A549 (cell line): ENCODE data around the gene RAD23B. TPM values are rescaled to one million over a fixed set of nuclear protein-coding genes. Genes with fewer than 3 reads are reported as not detected.
A peak's percentile ranks its signal among the peaks of the same experiment; 100 is the strongest.

Source experiments
- ATAC-seq, 2 experiments: fragments of 200-7000 bp in 1 of 2; fragments of >200 bp in 1 of 2; cut with Nextera tagmentation in 1 of 2; cut with Tn5 transposase in 1 of 2; 3 replicates each; pipeline versions ENCODE4 v1.8.0 to v1.9.1; 2018 to 2020; ENCODE audit warnings: mild to moderate bottlenecking in 1 of 2, moderate library complexity in 1 of 2
- CTCF ChIA-PET: fragments of 300-600 bp; sonication (Branson Sonifier 250); formaldehyde crosslinking; extraction: SDS; loops from one replicate; lab custom pipeline; 2021; ENCODE audit warnings: antibody characterized with exemption, inconsistent platforms; lab: Yijun Ruan, JAX
- POLR2A ChIA-PET: fragments of 350-600 bp; formaldehyde crosslinking; extraction: SDS; loops from one replicate; lab custom pipeline; 2021; ENCODE audit warnings: antibody characterized with exemption, inconsistent platforms; lab: Yijun Ruan, JAX
- DNase-seq, 2 experiments: peaks; one replicate each; pipeline versions ENCODE4 v3.0.0 to v3.0.0-alpha.2; 2011 to 2016; ENCODE audit warnings: low read depth in 1 of 2, low spot score in 1 of 2
- FAIRE-seq: peaks from 2 replicates; lab custom pipeline; 2011; peaks lifted over from hg19 to GRCh38; lab: Jason Lieb, UNC
- H3K27ac ChIP-seq, 2 experiments: fragments of >200 bp; sonication (Bioruptor Twin); formaldehyde crosslinking; 3 replicates each; pipeline ENCODE4 v1.5.1; 2016 to 2017
- H3K4me1 ChIP-seq: fragments of >200 bp; sonication (Bioruptor Twin); formaldehyde crosslinking; 3 replicates; pipeline ENCODE4 v1.6.1; 2016
- H3K4me2 ChIP-seq: fragments of >200 bp; sonication (Bioruptor Twin); formaldehyde crosslinking; 3 replicates; pipeline ENCODE4 v1.6.1; 2016
- H3K4me3 ChIP-seq: fragments of >200 bp; sonication (Bioruptor Twin); formaldehyde crosslinking; 3 replicates; pipeline ENCODE4 v1.5.1; 2016
- H3K9me3 ChIP-seq: fragments of >200 bp; sonication (Bioruptor Twin); formaldehyde crosslinking; 3 replicates; pipeline ENCODE4 v1.6.1; 2016
- ATOH8 ChIP-seq: fragments of 250-450 bp; sonication (Bioruptor Pico); IDR thresholded peaks from 2 replicates; pipeline ENCODE4 v1.5.0; 2020; ENCODE audit warnings: low read depth, mild to moderate bottlenecking, moderate library complexity
- BCL3 ChIP-seq: fragments of >200 bp; sonication (Bioruptor Twin); formaldehyde crosslinking; IDR thresholded peaks from 3 replicates; pipeline ENCODE4 v1.6.1; 2016
- BHLHE40 ChIP-seq: IDR thresholded peaks from 2 replicates; pipeline ENCODE4 v1.6.1; 2012; ENCODE audit warnings: low read depth, low read length, inconsistent platforms
- E2F6 ChIP-seq: IDR thresholded peaks from 2 replicates; pipeline ENCODE4 v1.6.1; 2012; ENCODE audit warnings: low read depth, borderline replicate concordance
- EHMT2 ChIP-seq: fragments of 200-600 bp; sonication (generic); IDR thresholded peaks from 2 replicates; pipeline ENCODE4 v1.6.1; 2016; ENCODE audit warnings: antibody characterized with exemption, low read depth, mild to moderate bottlenecking, moderate library complexity
- EP300 ChIP-seq, 2 experiments: fragments of >200 bp; sonication (Bioruptor Twin); formaldehyde crosslinking; IDR thresholded peaks; 2 replicates in 1 of 2; 3 replicates in 1 of 2; pipeline ENCODE4 v1.6.1; 2016 to 2017
- FOSB ChIP-seq: fragments of 250-450 bp; sonication (Bioruptor Pico); IDR thresholded peaks from 2 replicates; pipeline ENCODE4 v1.5.0; 2020; ENCODE audit warnings: mild to moderate bottlenecking, moderate library complexity
- FOXS1 ChIP-seq: fragments of 250-450 bp; sonication (Bioruptor Pico); IDR thresholded peaks from 2 replicates; pipeline ENCODE4 v1.5.0; 2020; ENCODE audit warnings: mild to moderate bottlenecking, moderate library complexity
- HES2 ChIP-seq: fragments of >200 bp; sonication (Bioruptor Twin); formaldehyde crosslinking; IDR thresholded peaks from 2 replicates; pipeline ENCODE4 v1.6.1; 2016
- HEYL ChIP-seq: fragments of 250-450 bp; sonication (Bioruptor Pico); IDR thresholded peaks from 2 replicates; pipeline ENCODE4 v1.8.0; 2021; ENCODE audit warnings: mild to moderate bottlenecking, moderate library complexity
- HMGXB4 ChIP-seq: fragments of 250-450 bp; sonication (Bioruptor Pico); IDR thresholded peaks from 2 replicates; pipeline ENCODE4 v1.5.0; 2021; ENCODE audit warnings: mild to moderate bottlenecking, moderate library complexity, borderline replicate concordance
- HOXB5 ChIP-seq: fragments of 250-450 bp; sonication (Bioruptor Pico); IDR thresholded peaks from 2 replicates; pipeline ENCODE4 v1.5.0; 2020; ENCODE audit warnings: mild to moderate bottlenecking, moderate library complexity
- JUNB ChIP-seq: fragments of >200 bp; sonication (Bioruptor Twin); formaldehyde crosslinking; IDR thresholded peaks from 2 replicates; pipeline ENCODE4 v1.6.1; 2016
- MAFK ChIP-seq: fragments of 450-650 bp; IDR thresholded peaks from 2 replicates; pipeline ENCODE4 v1.6.1; 2014; ENCODE audit not compliant: partially characterized antibody
- MAX ChIP-seq: IDR thresholded peaks from 2 replicates; pipeline ENCODE4 v1.6.1; 2012
- PBX3 ChIP-seq: IDR thresholded peaks from 2 replicates; pipeline ENCODE4 v1.6.1; 2012
- PHF8 ChIP-seq: fragments of 200-600 bp; sonication (generic); IDR thresholded peaks from 2 replicates; pipeline ENCODE4 v1.6.1; 2016; ENCODE audit warnings: low read depth, mild to moderate bottlenecking, antibody characterized with exemption, moderate library complexity, borderline replicate concordance
- RAD21 ChIP-seq, 2 experiments: fragments of >200 bp in 1 of 2; sonication (Bioruptor Twin) in 1 of 2; formaldehyde crosslinking in 1 of 2; IDR thresholded peaks in 1 of 2; conservative IDR thresholded peaks in 1 of 2; 2 replicates in 1 of 2; 3 replicates in 1 of 2; pipeline ENCODE4 v1.6.1; 2012 to 2018; ENCODE audit warnings: inconsistent platforms in 1 of 2
- RARB ChIP-seq: fragments of 250-450 bp; sonication (Bioruptor Pico); IDR thresholded peaks from 2 replicates; pipeline ENCODE4 v1.8.0; 2021; ENCODE audit warnings: mild to moderate bottlenecking, moderate library complexity
- RCOR1 ChIP-seq: fragments of 150-350 bp; IDR thresholded peaks from 2 replicates; pipeline ENCODE4 v1.6.1; 2014; ENCODE audit warnings: antibody characterized with exemption, low read length, low read depth
- TP53 ChIP-seq: fragments of 250-450 bp; sonication (Bioruptor Pico); IDR thresholded peaks from 2 replicates; pipeline ENCODE4 v1.5.0; 2021; ENCODE audit warnings: mild to moderate bottlenecking, moderate library complexity
- ZSCAN20 ChIP-seq: fragments of 250-450 bp; sonication (Bioruptor Pico); IDR thresholded peaks from 2 replicates; pipeline ENCODE4 v1.8.0; 2022; ENCODE audit warnings: mild to moderate bottlenecking, moderate library complexity
- WGBS: methylation state at CpG from one replicate; pipeline ENCODE4 v1.1.6; 2017; ENCODE audit errors: missing lambda C conversion rate; 5-methylcytosine and 5-hydroxymethylcytosine counted together
- polyA plus RNA-seq, 4 experiments: library from polyadenylated mRNA; depleted of rRNA in 3 of 4; stranded (reverse); fragments of >200 nt; fragmentation: RNase III in 1 of 4; extraction: RNeasy Plus Mini Kit Qiagen cat#74134 plus additional on column Dnase treatment in 1 of 4; gene quantifications; 2 replicates in 3 of 4; 3 replicates in 1 of 4; pipeline ENCODE4 v1.2.3, GENCODE V29; 2011 to 2017

Gene RAD23B
- polyA plus RNA-seq, 2 of the 4 experiments (the other 2 are of a cell fraction) = 136 to 195 TPM

- TF ChIP-seq ATOH8 (CRISPR knock-in tag) = no peak
- no peak for TF ChIP-seq FOXS1 (CRISPR knock-in tag)
- TF ChIP-seq HES2 = no peak
- no peak for TF ChIP-seq HEYL (CRISPR knock-in tag)
- TF ChIP-seq EHMT2 = no peak
- TF ChIP-seq MAX = no peak
Observed at GRCh38 chr9:107270082-107270481, 13.0 kb upstream of the RAD23B start (continued).

- Histone ChIP-seq H3K4me3 (no peak overlapping the region), H3K4me2 (peak overlapping the region; percentile 75), H3K4me1 (peaks cover 51% of the 10 kb centered on the region), H3K9me3 (no peaks in the 10 kb centered on the region), H3K27ac (peak overlapping the region; percentile 9 to 68; a peak in 5 of 6 replicates)
- ATAC-seq (peak in 1 of 2 experiments; percentile 24; a peak in 1 of 6 replicates), FAIRE-seq (no peak), DNase-seq (no peak)
- no peak for TF ChIP-seq PBX3
- POLR2A ChIA-PET = interaction anchor here (1.6 kb wide), 1 partner anchor 13 kb away, joined by 7 read pairs; the partner anchor contains the start of gene RAD23B
- CTCF ChIA-PET = interaction anchor here (0.6 to 3.3 kb wide), 3 partner anchors 10 to 93 kb away, joined by 3 to 14 read pairs (median 4); no protein-coding TSS in a partner anchor
Observed at GRCh38 chr9:107270580-107270979, 12.5 kb upstream of the RAD23B start.

- Histone ChIP-seq H3K4me2 (no peak overlapping the region; the same call in 2 of the 3 replicates), H3K9me3 (no peaks in the 10 kb centered on the region), H3K4me1 (peaks cover 48% of the 10 kb centered on the region), H3K27ac (peak overlapping the region in 1 of 2 experiments; percentile 78; a peak in 3 of 6 replicates), H3K4me3 (no peak overlapping the region)
- no peak for TF ChIP-seq BHLHE40
- no peak for TF ChIP-seq PHF8
- TF ChIP-seq MAFK = no peak
- TF ChIP-seq RARB (CRISPR knock-in tag) = no peak
- TF ChIP-seq E2F6 = no peak
- TF ChIP-seq RAD21 (conservative IDR thresholded peaks at IDR 0.05 in 1 of 2, IDR thresholded peaks at IDR 0.05 in 1 of 2) = no peak
- no peak for TF ChIP-seq HMGXB4
- no peak for TF ChIP-seq BCL3
- TF ChIP-seq PBX3 = no peak
- TF ChIP-seq JUNB = no peak
- TF ChIP-seq RCOR1 = no peak
- no peak for TF ChIP-seq HES2
- no peak for TF ChIP-seq ZSCAN20
- no peak for TF ChIP-seq MAX
- TF ChIP-seq HOXB5 (CRISPR knock-in tag) = no peak
- no peak for TF ChIP-seq FOSB (CRISPR knock-in tag)
- no peak for TF ChIP-seq EP300 (IDR thresholded peaks at IDR 0.05)
- TF ChIP-seq EHMT2 = no peak
- TF ChIP-seq TP53 (CRISPR knock-in tag) = no peak
- WGBS = 72% methylated on average over 4 of the region's 4 CpGs
- ChIA-PET CTCF (interaction anchor here (0.9 to 2.4 kb wide), 3 partner anchors 10 to 115 kb away, joined by 3 to 9 read pairs (median 5); no protein-coding TSS in a partner anchor), POLR2A (no interaction called here)
- ATAC-seq (no peak), DNase-seq (no peak), FAIRE-seq (no peak)
Observed at GRCh38 chr9:107273634-107274033, 9.4 kb upstream of the RAD23B start.
